Measurements from ENCODE around the gene CCBE1.
"Not testable (repeated sequence)": the region's sequence is repeated elsewhere in the genome, so short reads cannot be mapped to it uniquely, and the experiment has no call there.

CCBE1 gene

GRCh38 chr18:59714096-59714495 is 16.9 kb upstream of the CCBE1 start:
- not testable (repeated sequence) for FAIRE-seq

DNA sequence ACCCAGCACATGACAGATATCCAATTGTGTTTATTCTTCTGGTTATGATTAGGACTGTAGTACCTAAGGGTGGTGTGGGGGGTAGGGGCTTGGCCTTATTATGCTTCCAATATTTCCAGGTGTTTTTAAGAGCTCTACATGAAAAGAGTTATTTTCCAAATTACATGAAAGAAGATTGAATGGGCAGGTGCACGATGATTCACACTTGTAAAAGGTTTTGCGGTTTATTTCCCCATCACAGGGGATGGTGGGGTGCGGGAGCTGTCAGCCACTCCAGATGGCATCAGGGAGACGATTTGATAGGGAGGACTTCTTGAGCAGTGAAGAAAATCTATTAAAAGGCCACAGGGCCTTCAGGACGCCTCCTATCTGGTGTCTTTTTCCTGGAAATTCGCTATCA is 15.1 kb upstream of the CCBE1 start:
- no peak for FAIRE-seq

GRCh38 chr18:59708988-59709387 is 11.8 kb upstream of the CCBE1 start:
- FAIRE-seq, result no peak

GRCh38 chr18:59707306-59707705 is 10.1 kb upstream of the CCBE1 start:
- no peak for FAIRE-seq

GRCh38 chr18:59706499-59706898 is 9.3 kb upstream of the CCBE1 start:
- FAIRE-seq, result no peak

- no peak for FAIRE-seq
These were observed 7.9 kb upstream of the CCBE1 start for GRCh38 chr18:59705145-59705544.

GRCh38 chr18:59704146-59704545 is 6.9 kb upstream of the CCBE1 start:
- no peak for FAIRE-seq

- no peak for FAIRE-seq
These were observed 4.0 kb upstream of the CCBE1 start for GRCh38 chr18:59701272-59701671.

GRCh38 chr18:59700535-59700967 is 3.3 kb upstream of the CCBE1 start:
- FAIRE-seq, result no peak

GRCh38 chr18:59699750-59700534 is 2.7 kb upstream of the CCBE1 start:
- no peak for FAIRE-seq

- FAIRE-seq, result no peak
These were observed 1.8 kb upstream of the CCBE1 start for GRCh38 chr18:59699061-59699460.

DNA sequence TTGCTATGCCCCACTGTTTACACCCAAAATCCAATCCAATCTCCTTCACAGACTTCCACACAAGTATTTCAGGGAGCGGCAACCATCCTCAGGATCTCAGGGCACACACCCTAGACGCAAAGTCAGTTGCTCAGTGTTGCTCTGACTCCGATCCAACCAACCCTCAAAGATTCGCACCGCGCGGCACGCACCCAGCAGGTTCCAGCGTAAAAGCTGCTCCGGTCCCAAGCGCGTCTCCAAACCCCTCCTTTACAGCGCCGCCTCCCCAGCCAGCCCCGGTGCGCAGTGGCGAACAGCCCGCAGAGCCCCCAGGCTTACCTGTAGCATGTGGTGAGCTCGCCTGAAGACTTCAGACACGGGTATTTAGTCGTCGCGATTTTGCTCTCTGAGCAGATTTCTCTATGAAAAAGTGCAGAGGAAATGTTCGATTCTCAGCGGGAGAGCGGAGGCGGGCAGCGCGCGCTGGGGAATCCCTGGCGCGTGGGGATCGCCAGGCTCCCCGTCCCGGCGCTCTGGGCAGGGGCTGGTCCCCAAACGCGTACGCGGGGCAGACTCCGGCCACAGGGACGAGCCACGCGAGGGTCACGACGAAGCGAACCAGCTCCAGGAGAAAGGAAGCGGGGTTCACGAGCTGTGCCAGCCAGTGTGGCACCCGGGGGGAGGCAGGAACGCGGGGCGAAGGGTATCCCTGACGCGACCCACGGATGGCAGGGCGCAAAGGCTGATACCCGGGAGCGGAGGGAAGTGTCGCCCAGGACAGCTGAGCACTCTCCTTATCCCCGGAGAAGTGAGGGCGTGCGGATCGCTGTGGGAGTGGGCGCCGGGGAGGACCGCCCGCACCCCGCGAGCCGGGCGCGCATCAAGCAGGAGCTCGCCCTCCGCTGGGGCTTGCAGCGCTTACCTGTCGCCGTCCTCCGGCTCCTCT is 650 bp downstream of the CCBE1 start:
- no peak for FAIRE-seq

- FAIRE-seq, result no peak
These were observed 1.7 kb downstream of the CCBE1 start for GRCh38 chr18:59695551-59695950.

GRCh38 chr18:59694824-59695223 is 2.4 kb downstream of the CCBE1 start:
- FAIRE-seq, result no peak

- FAIRE-seq, result no peak
These were observed 5.2 kb downstream of the CCBE1 start for GRCh38 chr18:59691996-59692395.

GRCh38 chr18:59690996-59691395 is 6.2 kb downstream of the CCBE1 start:
- no peak for FAIRE-seq

GRCh38 chr18:59690186-59690982 is 6.8 kb downstream of the CCBE1 start:
- FAIRE-seq, result no peak

DNA sequence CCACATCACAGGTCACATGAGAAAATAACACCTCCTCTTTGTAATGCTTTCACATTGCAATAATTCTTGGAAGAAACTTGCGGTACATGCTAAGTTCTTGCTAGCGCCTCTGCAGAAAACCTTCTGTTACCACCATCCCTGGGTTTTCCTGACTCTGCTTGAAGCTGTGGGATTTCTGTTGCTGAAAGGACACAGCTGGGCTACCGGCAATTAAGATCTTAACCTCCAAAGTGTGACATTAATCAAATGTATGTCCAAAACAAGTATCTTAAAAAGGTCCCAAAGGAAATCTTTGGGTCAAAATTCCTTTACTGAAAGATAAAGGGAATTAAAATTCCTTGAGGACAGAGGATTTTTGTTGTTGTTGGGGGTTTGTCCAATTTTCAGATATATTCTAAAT is 7.5 kb downstream of the CCBE1 start:
- FAIRE-seq, result no peak

GRCh38 chr18:59686260-59686659 is 11.0 kb downstream of the CCBE1 start:
- no peak for FAIRE-seq

DNA sequence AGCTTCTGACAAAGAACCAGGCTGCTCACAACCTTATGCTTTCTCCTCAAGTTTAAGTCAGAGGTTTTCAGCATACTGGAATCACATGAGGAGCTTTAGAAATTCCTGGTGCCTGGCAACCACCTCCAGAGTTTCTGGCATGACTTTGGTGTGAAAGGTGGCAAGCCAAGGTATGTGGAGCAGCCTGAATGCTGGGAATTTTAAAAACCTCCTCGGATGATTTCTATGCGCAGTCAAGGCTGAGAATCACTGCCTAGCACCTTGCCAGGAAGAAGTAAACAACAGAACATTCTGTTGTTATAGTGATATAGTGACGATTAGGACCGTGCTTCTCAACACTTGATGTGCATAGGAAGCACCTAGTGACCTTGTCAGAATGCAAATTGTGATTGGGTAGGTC is 11.7 kb downstream of the CCBE1 start:
- FAIRE-seq, result no peak

DNA sequence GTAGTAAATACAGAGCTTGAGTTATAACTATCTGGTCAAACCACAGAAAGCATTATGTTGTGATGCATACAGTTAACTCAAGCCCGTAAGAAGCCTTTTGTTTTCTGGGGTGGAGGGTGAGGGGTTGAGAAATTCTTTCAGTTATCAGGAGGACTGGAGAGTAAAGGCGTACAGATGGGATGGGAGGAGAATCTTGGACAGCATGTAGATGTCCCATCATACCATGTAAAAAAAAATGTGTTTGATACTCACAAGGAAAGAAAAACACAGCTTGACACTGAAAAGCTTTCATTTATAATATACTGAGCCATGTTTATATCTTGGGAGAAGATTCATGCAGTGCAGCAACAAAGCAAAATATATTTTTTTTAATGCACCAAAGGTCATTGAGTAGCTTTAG is 12.4 kb downstream of the CCBE1 start:
- FAIRE-seq, result no peak

DNA sequence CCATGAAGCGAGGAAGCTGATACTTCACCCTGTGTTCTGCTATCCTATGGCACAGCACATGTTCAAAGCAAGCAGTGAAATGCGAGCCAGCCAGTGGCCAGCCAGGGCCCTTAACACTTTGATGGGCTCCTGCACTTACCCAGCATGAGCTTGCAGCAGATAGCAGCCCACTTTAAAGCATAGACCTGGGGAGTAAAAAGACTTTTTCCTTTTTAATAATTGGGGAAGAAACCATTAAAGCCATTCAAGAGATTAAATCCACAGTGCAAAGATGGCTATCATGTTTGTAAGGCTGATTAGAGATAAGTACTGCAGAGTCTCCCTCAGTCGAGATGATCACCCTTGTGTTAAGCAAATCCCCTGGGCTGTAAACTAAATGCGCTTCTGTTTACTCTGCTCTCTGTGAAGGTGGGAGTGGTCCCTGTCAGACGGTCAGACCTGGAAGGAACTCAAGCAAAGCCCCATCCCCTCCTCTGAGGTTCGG is 15.7 kb downstream of the CCBE1 start:
- FAIRE-seq, result no peak

DNA sequence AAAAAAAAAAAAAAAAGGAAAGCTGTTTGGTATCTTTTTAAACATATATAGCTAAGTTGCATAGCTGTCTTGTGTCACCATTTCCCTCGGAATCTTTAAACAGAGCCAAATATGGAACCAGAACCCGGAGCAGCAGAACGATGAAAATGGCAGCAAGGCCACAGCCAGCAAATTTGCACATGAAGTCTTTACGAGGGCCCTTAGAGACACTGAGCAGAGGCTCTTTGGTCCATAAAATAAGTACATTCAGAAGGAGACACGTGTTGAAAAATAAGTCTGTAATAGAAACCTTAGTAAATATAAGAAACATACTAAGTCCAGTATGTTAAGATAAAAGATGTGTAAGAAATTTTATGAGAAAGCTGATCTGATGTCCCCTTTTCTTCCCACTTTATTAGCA is 16.2 kb downstream of the CCBE1 start:
- no peak for FAIRE-seq

All from G401.6 (cell line).